ENCODE measurements around the gene NPC1. TPM values are rescaled to one million over a fixed set of nuclear protein-coding genes. Genes with fewer than 3 reads are reported as not detected.

Gene NPC1
- total RNA-seq, 1 experiment from 2014 or later, result 51.6 TPM

DNA sequence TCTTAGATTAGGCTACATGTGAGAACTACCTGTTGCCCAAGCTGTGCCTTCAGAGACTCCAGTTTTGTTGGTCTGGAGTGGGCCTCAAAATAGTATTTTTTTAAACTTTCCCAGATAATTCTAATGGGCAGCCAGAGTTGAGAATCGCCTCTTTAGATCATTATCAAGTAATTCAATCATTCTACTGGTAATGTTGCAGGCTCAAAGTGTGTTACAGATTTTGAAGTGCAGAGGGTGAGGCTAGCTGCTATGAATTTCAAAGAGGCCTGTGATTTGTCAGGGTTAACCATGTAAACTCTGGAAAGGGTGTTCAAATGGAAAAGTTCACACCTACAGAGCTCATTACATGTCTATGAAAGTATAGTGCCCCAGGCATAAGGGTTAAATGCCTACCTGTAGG is 46.3 kb upstream of the NPC1 start:
- H3K9me3 ChIP-seq (ENCODE audit: control insufficient read depth in 1 of 2, insufficient read depth in 1 of 2, low read depth in 1 of 2, low read length in 2 of 2), result no peaks in the 10 kb centered on the region
- TF ChIP-seq ZNF274 (IDR thresholded peaks at IDR 0.05; ENCODE audit: low read depth, low read length) (no peak), SP1 (IDR thresholded peaks at IDR 0.05; ENCODE audit: low read depth) (no peak), TCF7L2 (IDR thresholded peaks at IDR 0.05; ENCODE audit: borderline replicate concordance, extremely low read depth, insufficient read depth, insufficient read length) (no peak), POLR2AphosphoS5 (IDR thresholded peaks at IDR 0.05; ENCODE audit: low read depth, low read length) (no peak), SIN3A (IDR thresholded peaks at IDR 0.05; ENCODE audit: low read depth) (no peak), CBX3 (IDR thresholded peaks at IDR 0.05; ENCODE audit: low read depth) (no peak), JUND (IDR thresholded peaks at IDR 0.05) (no peak), FOSL1 (IDR thresholded peaks at IDR 0.05; ENCODE audit: low read depth) (no peak), EZH2 (IDR thresholded peaks at IDR 0.05) (no peak), RAD21 (IDR thresholded peaks at IDR 0.05; ENCODE audit: low read depth) (no peak), EGR1 (IDR thresholded peaks at IDR 0.05; ENCODE audit: low read depth) (no peak)
- TF ChIP-seq, protein P1, sequence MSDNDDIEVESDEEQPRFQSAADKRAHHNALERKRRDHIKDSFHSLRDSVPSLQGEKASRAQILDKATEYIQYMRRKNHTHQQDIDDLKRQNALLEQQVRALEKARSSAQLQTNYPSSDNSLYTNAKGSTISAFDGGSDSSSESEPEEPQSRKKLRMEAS (IDR thresholded peaks at IDR 0.05), result no peak
- TF ChIP-seq, protein P2, sequence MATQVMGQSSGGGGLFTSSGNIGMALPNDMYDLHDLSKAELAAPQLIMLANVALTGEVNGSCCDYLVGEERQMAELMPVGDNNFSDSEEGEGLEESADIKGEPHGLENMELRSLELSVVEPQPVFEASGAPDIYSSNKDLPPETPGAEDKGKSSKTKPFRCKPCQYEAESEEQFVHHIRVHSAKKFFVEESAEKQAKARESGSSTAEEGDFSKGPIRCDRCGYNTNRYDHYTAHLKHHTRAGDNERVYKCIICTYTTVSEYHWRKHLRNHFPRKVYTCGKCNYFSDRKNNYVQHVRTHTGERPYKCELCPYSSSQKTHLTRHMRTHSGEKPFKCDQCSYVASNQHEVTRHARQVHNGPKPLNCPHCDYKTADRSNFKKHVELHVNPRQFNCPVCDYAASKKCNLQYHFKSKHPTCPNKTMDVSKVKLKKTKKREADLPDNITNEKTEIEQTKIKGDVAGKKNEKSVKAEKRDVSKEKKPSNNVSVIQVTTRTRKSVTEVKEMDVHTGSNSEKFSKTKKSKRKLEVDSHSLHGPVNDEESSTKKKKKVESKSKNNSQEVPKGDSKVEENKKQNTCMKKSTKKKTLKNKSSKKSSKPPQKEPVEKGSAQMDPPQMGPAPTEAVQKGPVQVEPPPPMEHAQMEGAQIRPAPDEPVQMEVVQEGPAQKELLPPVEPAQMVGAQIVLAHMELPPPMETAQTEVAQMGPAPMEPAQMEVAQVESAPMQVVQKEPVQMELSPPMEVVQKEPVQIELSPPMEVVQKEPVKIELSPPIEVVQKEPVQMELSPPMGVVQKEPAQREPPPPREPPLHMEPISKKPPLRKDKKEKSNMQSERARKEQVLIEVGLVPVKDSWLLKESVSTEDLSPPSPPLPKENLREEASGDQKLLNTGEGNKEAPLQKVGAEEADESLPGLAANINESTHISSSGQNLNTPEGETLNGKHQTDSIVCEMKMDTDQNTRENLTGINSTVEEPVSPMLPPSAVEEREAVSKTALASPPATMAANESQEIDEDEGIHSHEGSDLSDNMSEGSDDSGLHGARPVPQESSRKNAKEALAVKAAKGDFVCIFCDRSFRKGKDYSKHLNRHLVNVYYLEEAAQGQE (IDR thresholded peaks at IDR 0.05; ENCODE audit: low read depth), result no peak
- no peak overlapping the region for H2AFZ ChIP-seq (ENCODE audit: low read depth, low read length, poor library complexity, severe bottlenecking)
- H3K9me2 ChIP-seq (ENCODE audit: insufficient read depth), result no peaks in the 10 kb centered on the region
- no peaks in the 10 kb centered on the region for H3K36me3 ChIP-seq (ENCODE audit: control insufficient read depth in 1 of 2, insufficient read depth in 2 of 2, low read length in 2 of 2)
- peaks cover 47% of the 10 kb centered on the region in 2 experiments for H3K4me1 ChIP-seq (ENCODE audit: control insufficient read depth in 1 of 2, insufficient read depth in 2 of 2, low read length in 2 of 2)
- H3K27ac ChIP-seq (ENCODE audit: low read depth, low read length), result no peak overlapping the region
- H3K79me2 ChIP-seq (ENCODE audit: insufficient read depth, low read length), result no peaks in the 10 kb centered on the region
- no peaks in the 10 kb centered on the region for H3K27me3 ChIP-seq (ENCODE audit: insufficient read depth, low read length)
- no TSS peak for BruUV-seq (replicated peaks)
- H4K20me1 ChIP-seq (ENCODE audit: insufficient read depth), result no peaks in the 10 kb centered on the region
- ChIA-PET POLR2A (no interaction called here), CTCF (interaction anchor here (13.0 kb wide), 1 partner anchor 71 kb away, joined by 178 read pairs; no protein-coding TSS in a partner anchor), RAD21 (ENCODE audit: low non-redundant PET in 1 of 2, low total read pairs in 2 of 2, uncharacterized antibody in 2 of 2, unreplicated experiment in 2 of 2) (no interaction called here)
- no peak overlapping the region for H3K4me3 ChIP-seq (replicated peaks in 1 of 2; ENCODE audit: low read depth in 1 of 2, low read length in 2 of 2)
- no peak overlapping the region for H3K9ac ChIP-seq (ENCODE audit: low read length)
- DNase-seq (ENCODE audit: low read depth, low spot score) (no peak), ATAC-seq (no peak)
- H3K4me2 ChIP-seq (ENCODE audit: low read length), result no peak overlapping the region
- intact Hi-C loops (cut with micrococcal nuclease), result no loop called here
